ENCODE measurements around the gene RRN3. TPM values are rescaled to one million over a fixed set of nuclear protein-coding genes. Genes with fewer than 3 reads are reported as not detected.
"Not testable (repeated sequence)": the region's sequence is repeated elsewhere in the genome, so short reads cannot be mapped to it uniquely, and the experiment has no call there.

Gene RRN3
- total RNA-seq, 2 donors from 2014 or later, result 42.6 to 61.6 TPM

- H3K27me3 Mint-ChIP-seq; H3K4me1 Mint-ChIP-seq (ENCODE audit: low read depth in 2 of 2); H3K4me3 Mint-ChIP-seq; H3K9me3 Mint-ChIP-seq; H3K27ac Mint-ChIP-seq; DNase-seq (ENCODE audit: low spot score): not testable (repeated sequence)
- H3K36me3 Mint-ChIP-seq, result peaks cover 15% of the 10 kb centered on the region
- ATAC-seq, result peak; percentile 48 to 84
These were observed 71.9 kb downstream of the RRN3 start for GRCh38 chr16:15022194-15022593.

GRCh38 chr16:15021429-15021828 is 72.6 kb downstream of the RRN3 start:
- H3K4me1 Mint-ChIP-seq (ENCODE audit: low read depth in 2 of 2); H3K27ac Mint-ChIP-seq; H3K9me3 Mint-ChIP-seq; H3K27me3 Mint-ChIP-seq; ATAC-seq; DNase-seq (ENCODE audit: low spot score); H3K4me3 Mint-ChIP-seq: not testable (repeated sequence)
- peaks cover 15% of the 10 kb centered on the region for H3K36me3 Mint-ChIP-seq

DNA sequence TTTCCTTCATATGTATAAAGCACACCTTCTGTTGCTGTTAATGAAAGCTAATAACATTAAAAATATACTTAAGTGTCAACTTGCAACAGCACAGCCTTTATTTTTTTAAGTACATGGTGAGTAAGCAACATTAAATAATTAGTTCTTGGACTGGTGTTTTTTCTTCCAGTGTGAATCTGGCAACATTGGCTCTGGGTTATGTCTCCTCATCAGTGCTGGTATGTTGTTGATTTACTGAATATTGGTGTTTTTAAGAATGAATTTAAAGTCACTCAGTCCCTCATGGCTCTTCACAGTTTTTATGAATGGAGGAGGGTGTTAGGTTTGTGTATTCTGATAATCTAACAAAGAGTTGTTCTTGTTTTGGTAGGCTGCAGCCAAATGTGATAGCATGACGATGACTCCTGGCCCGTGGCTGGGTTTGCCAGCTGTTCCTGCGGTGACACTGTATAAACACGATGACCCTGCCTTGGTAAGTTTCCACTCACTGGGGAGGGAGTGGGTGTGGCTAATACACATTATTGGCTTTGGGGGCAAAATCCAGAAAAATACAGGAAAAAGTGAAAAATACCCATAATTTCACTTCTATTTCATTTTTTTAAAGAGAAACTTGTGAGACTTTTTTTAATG is 77.0 kb downstream of the RRN3 start:
- not testable (repeated sequence) for H3K4me1 Mint-ChIP-seq (ENCODE audit: low read depth in 2 of 2); DNase-seq (ENCODE audit: low spot score); ATAC-seq; H3K27ac Mint-ChIP-seq; H3K27me3 Mint-ChIP-seq; H3K9me3 Mint-ChIP-seq; H3K36me3 Mint-ChIP-seq; H3K4me3 Mint-ChIP-seq

- not testable (repeated sequence) for ATAC-seq; DNase-seq (ENCODE audit: low spot score); H3K4me3 Mint-ChIP-seq; H3K9me3 Mint-ChIP-seq; H3K27ac Mint-ChIP-seq; H3K27me3 Mint-ChIP-seq; H3K4me1 Mint-ChIP-seq (ENCODE audit: low read depth in 2 of 2); H3K36me3 Mint-ChIP-seq
These were observed 77.7 kb downstream of the RRN3 start for GRCh38 chr16:15016354-15016753.

DNA sequence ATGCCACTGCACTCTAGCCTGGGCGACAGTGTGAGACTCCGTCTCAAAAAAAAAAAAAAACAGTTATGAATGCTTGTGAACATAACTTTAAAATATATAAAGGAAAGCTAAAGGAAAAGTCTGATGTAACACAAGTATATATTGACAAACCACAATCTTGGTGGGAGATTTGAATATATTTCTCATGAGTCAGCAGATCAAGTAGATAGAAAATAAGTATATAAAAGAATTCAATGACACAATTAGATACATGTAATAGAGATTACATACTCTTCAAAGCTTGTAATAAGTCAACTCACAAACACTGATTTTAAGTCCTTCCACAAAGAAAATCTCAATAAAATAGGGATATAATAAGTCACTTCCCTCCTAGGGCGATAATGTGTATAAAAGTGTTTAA is 78.4 kb downstream of the RRN3 start:
- not testable (repeated sequence) for H3K27me3 Mint-ChIP-seq; DNase-seq (ENCODE audit: low spot score); H3K27ac Mint-ChIP-seq; H3K4me1 Mint-ChIP-seq (ENCODE audit: low read depth in 2 of 2); ATAC-seq; H3K4me3 Mint-ChIP-seq; H3K36me3 Mint-ChIP-seq; H3K9me3 Mint-ChIP-seq

- H3K36me3 Mint-ChIP-seq; H3K27ac Mint-ChIP-seq; H3K27me3 Mint-ChIP-seq; DNase-seq (ENCODE audit: low spot score); H3K9me3 Mint-ChIP-seq; H3K4me1 Mint-ChIP-seq (ENCODE audit: low read depth in 2 of 2); H3K4me3 Mint-ChIP-seq; ATAC-seq: not testable (repeated sequence)
These were observed 81.1 kb downstream of the RRN3 start for GRCh38 chr16:15012941-15013340.

Other genes with a start within 250 kb of the RRN3 start
- gene NPIPA1, start 156.8 kb downstream of the RRN3 start, total RNA-seq, result 100 to 1,000 TPM in 1 of 2 donors, 10 to 100 TPM in 1; 63.6 to 156 TPM
- gene PDXDC1, start 119.2 kb downstream of the RRN3 start, total RNA-seq, result 10 to 100 TPM; 68.9 to 70.2 TPM
- 10 to 100 TPM; 20.3 to 22.5 TPM for gene NTAN1, start 38.2 kb downstream of the RRN3 start, total RNA-seq

Measured in natural killer cell treated with Interleukin-12 subunit alpha and Interleukin-12 subunit beta and Interleukin-15 and Interleukin-18, amount 100 ng/mL, for 72 hours (primary cell).